LNCaP clone FGC (cell line): Measurements from ENCODE around the gene DNAJB8.

ENCODE experiments used
- DNase-seq: peaks from one replicate; pipeline ENCODE4 v3.0.0-alpha.2; 2011; ENCODE audit warnings: low read depth
- H3K4me3 ChIP-seq: 2 replicates; pipeline ENCODE4 v1.5.1; 2011; ENCODE audit warnings: mild to moderate bottlenecking, low read depth, low read length, control low read depth
- TF ChIP-seq, protein P1 (sequence below): IDR thresholded peaks from 2 replicates; pipeline ENCODE4 v1.5.1; 2012; ENCODE audit warnings: mild to moderate bottlenecking; ENCODE audit not compliant: control insufficient read depth, insufficient read depth; ENCODE audit errors: extremely low read depth

Gene DNAJB8

DNA sequence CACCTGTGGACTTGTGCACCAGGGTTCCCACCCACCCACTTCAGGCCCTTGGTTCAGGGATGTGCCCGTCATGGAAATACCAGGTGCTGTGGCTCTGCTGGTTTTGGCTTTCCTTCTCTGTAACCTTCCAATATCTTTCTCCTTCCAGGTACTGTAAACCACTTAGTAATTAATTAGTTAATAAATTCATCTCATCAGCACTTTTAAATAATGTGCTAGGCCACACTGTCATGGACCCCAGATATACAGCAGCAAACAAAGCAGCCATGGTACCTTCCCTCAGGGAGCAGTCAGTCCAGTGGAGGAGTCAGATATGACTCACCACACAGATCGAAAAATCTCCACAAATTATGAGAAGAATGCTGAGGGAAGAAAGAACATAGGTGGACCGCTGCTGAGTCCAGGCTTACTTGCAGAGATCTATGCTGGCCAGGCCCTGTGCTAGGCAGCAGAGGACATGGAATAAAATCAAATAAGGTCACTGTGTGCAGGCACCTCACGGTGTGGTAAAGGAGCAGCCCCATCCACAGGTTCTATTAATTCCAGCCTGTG, 33.1 kb upstream of the DNAJB8 start:
- no peak for DNase-seq
- TF ChIP-seq, protein P1, sequence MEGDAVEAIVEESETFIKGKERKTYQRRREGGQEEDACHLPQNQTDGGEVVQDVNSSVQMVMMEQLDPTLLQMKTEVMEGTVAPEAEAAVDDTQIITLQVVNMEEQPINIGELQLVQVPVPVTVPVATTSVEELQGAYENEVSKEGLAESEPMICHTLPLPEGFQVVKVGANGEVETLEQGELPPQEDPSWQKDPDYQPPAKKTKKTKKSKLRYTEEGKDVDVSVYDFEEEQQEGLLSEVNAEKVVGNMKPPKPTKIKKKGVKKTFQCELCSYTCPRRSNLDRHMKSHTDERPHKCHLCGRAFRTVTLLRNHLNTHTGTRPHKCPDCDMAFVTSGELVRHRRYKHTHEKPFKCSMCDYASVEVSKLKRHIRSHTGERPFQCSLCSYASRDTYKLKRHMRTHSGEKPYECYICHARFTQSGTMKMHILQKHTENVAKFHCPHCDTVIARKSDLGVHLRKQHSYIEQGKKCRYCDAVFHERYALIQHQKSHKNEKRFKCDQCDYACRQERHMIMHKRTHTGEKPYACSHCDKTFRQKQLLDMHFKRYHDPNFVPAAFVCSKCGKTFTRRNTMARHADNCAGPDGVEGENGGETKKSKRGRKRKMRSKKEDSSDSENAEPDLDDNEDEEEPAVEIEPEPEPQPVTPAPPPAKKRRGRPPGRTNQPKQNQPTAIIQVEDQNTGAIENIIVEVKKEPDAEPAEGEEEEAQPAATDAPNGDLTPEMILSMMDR: no peak
- H3K4me3 ChIP-seq: no peak overlapping the region

DNA sequence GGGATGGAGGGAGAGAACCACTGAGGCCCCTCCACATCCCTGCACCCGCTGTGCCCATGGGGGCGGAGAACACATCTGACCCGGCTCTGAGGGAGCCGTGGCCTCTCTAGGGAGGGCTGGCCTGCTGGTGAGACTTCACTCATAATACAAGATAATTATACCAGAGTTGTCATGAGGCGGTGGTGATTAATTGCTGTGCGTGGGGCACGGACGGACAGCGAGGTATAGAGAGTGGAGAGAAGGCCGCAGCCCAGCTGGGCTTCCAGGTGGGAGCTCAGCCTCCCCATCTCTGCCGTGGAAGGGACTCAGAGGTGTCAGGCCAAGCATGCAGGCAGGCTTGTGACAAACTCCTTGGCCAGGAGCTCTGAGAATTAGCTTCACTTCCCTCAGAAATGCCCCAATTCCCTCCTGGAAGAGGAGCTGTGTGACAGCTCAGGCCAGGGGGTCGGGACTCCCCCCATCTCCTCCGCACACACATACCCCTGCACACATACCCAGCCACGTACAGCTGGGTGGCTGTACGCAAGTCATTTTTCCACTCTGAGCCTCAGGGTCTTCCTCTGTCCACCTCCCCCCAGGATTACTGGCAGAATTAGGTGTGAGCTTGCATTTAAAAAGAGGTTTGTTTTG, 32.3 kb upstream of the DNAJB8 start:
- TF ChIP-seq, protein P1: no peak
- no peak overlapping the region for H3K4me3 ChIP-seq
- DNase-seq: no peak

DNA sequence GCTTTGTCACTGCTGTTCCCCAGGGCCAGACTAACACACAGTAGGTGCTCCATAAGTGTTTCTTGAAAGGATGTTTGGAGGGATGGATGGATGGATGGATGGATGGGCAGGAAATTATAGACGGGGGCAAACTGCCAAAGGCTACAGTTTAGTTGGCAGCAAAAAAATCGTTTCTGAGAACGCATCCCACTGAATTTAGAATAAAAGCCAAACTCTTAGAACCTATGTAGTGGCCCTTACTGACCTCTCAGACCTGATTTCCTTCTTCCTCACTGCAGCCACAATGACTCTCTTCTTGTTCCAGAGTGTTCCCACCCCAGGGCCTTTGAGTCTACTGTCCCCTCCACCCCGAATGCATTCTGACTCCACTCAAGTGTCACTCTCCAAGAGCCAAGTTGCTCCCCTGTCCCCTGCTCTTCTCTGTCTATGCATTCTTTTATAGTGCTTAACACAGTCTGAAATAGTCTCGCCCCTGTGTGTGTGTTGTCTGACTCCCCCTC, 31.5 kb upstream of the DNAJB8 start:
- DNase-seq: no peak
- TF ChIP-seq, protein P1: no peak
- peak overlapping the region; percentile 45; the same call in 1 of the 2 replicates for H3K4me3 ChIP-seq

DNA sequence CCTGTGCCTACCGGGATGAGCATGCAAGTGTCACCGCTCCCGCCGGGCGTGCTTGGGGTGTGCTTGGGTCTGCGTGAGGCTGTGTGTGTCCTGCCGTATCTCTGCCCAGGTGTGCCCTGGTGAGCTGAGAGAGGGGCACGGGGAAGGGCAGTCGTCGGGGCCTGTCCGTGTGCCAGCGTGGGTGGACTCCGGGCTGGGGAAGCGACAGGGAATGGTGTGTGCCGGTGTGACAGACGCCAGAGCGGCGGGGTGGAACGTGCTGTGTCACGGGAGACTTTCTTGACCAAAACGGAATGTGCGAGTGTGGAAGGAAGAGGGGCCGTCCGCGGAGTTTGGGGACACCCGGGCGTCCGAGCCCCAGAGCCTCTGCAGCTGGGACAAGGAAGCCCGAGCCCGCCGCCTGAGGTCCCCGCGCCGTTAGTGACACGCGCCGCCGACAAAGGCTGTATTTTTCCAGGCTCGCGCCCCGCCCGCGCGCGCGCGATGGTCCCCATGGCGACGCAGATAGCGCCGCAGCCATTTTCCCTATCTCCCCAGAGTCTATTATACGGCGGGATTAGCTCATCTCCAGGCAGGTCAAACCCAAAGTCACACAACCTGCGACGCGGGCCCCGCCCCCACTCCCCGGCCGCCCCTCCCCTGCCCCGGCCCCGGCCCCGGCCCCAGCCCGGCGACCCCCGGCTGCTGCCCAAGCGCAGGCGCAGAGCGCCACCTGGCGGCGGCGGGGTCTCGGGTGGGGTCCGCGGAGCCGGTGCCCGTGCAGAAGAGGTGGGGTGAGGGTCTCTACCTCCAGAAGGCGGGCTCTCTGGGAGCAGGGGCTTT, 30.8 kb upstream of the DNAJB8 start:
- H3K4me3 ChIP-seq: peak overlapping the region; percentile 45
- TF ChIP-seq, protein P1: peak; percentile 79
- no peak for DNase-seq

DNA sequence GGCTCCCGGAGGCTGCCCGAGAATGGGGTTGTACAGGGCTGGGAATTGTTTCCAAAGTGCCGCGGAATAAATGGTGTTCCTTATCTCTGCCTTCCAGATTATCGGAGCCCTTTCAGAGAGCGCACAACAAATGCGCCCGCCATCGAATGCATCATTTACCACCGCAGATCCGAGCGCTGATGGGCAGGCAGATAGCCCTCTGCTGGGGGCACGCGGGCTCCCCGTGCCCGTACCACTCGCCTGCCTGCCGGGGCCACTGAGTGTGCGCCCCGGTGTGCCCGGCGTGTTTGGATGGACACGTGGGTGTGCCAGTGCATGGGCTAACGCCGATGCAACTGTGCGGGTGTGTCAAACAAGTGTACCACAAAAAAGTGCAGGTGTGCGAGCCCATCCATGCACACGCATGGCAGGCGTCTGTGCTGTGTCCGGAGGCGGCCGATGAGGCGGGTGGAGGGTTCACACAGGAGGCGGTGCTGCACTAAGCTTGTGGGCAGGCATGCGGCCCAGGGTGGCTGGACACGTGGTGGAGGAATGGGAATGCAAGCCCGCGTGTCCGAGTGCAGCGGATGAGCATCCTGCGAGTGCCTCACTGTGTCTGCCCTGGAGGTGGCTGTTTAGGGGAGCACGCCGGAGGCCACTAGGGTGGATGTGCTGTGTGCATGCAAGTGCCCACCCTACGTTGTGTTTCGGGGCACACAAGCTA, 30.1 kb upstream of the DNAJB8 start:
- TF ChIP-seq, protein P1: no peak
- DNase-seq: no peak
- peak overlapping the region; percentile 45 for H3K4me3 ChIP-seq

DNA sequence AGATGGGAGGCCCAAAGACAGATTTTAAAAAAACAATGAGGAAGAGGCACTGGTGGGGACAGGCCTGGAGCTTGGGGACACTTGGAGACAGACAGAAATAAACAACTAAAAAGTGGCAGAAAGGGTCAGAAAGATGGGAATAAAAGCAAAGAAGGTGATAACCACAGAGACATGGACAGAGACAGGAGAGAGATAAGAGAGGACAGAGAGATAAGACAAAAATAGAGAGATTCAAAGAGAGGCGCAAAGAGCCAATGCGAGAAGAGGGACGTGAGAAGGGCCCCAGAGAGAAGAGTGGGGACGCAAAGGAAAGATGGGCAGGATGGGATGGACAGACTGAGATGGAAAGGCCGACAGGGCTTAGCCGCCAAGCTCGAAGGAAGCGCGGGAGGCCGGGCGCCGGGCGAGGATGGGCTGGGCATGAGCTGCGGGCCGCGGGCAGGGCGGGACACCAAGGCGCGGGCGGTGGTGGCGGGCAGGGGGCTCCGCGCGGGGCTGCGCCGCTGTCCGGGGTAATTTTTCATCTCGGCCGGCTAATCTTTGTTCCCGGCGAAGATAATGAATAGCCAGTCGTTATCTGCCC, 29.4 kb upstream of the DNAJB8 start:
- TF ChIP-seq, protein P1: no peak
- H3K4me3 ChIP-seq: no peak overlapping the region
- DNase-seq: no peak
